ENCODE results near the gene TTLL4.

DNA sequence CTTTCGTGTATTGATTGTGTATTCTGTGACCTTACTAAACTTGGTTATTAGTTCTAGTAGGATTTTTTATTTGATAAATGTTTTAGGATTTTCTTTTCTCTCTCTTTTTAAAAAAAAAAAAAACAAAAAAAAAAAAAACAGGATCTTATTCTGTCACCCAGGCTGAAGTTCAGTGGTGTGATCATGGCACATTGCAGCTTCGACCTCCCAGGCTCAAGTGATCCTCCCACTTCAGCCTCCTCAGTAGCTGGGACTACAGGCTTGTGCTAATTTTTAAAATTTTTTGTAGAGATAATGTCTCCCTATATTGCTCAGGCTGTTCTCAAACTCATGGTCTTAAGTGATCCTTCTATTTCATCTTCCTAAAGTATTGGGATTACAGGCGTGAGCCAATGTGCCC lies 19.0 kb downstream of the TTLL4 start:
- TF ChIP-seq, protein P1, sequence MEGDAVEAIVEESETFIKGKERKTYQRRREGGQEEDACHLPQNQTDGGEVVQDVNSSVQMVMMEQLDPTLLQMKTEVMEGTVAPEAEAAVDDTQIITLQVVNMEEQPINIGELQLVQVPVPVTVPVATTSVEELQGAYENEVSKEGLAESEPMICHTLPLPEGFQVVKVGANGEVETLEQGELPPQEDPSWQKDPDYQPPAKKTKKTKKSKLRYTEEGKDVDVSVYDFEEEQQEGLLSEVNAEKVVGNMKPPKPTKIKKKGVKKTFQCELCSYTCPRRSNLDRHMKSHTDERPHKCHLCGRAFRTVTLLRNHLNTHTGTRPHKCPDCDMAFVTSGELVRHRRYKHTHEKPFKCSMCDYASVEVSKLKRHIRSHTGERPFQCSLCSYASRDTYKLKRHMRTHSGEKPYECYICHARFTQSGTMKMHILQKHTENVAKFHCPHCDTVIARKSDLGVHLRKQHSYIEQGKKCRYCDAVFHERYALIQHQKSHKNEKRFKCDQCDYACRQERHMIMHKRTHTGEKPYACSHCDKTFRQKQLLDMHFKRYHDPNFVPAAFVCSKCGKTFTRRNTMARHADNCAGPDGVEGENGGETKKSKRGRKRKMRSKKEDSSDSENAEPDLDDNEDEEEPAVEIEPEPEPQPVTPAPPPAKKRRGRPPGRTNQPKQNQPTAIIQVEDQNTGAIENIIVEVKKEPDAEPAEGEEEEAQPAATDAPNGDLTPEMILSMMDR (IDR thresholded peaks at IDR 0.05; ENCODE audit: insufficient read depth, low read depth, low read length): no peak
- TF ChIP-seq EZH2 (IDR thresholded peaks at IDR 0.05; ENCODE audit: insufficient read depth, low read length): no peak

All from astrocyte (in vitro differentiated cells and primary cell).